Hepatocyte (in vitro differentiated cells): ENCODE data around the gene OBI1. TPM values are rescaled to one million over a fixed set of nuclear protein-coding genes. Genes with fewer than 3 reads are reported as not detected.

ENCODE experiments used
- DNase-seq: peaks from one replicate; pipeline ENCODE4 v3.0.0-alpha.2; 2016; ENCODE audit warnings: low spot score
- H2AFZ ChIP-seq: fragments of 200-600 bp; sonication (generic); 2 replicates; pipeline ENCODE4 v1.6.0; 2016; ENCODE audit warnings: antibody characterized with exemption, mild to moderate bottlenecking
- H3K27ac ChIP-seq: fragments of 200-600 bp; sonication (generic); 2 replicates; pipeline ENCODE4 v1.5.1; 2016; ENCODE audit warnings: mild to moderate bottlenecking
- H3K27me3 ChIP-seq: fragments of 200-600 bp; sonication (generic); 2 replicates; pipeline ENCODE4 v1.6.1; 2016
- H3K36me3 ChIP-seq: fragments of 200-600 bp; sonication (generic); replicated peaks from 2 replicates; pipeline ENCODE4 v1.5.1; 2016; ENCODE audit warnings: low read depth; ENCODE audit not compliant: insufficient read depth
- H3K4me1 ChIP-seq: fragments of 200-600 bp; sonication (generic); 2 replicates; pipeline ENCODE4 v1.5.1; 2016; ENCODE audit warnings: mild to moderate bottlenecking, moderate library complexity; ENCODE audit not compliant: insufficient read depth
- H3K4me2 ChIP-seq: fragments of 200-600 bp; sonication (generic); 2 replicates; pipeline ENCODE4 v1.6.0; 2016
- H3K4me3 ChIP-seq: fragments of 200-600 bp; sonication (generic); 2 replicates; pipeline ENCODE4 v1.5.1; 2016; ENCODE audit warnings: mild to moderate bottlenecking
- H3K79me2 ChIP-seq: fragments of 200-600 bp; sonication (generic); 2 replicates; pipeline ENCODE4 v1.6.0; 2017; ENCODE audit warnings: mild to moderate bottlenecking
- H3K9me2 ChIP-seq: fragments of 200-600 bp; sonication (generic); replicated peaks from 2 replicates; pipeline ENCODE4 v1.6.0; 2017; ENCODE audit warnings: mild to moderate bottlenecking; ENCODE audit not compliant: insufficient read depth
- H3K9me3 ChIP-seq: fragments of 200-600 bp; sonication (generic); 2 replicates; pipeline ENCODE4 v1.5.1; 2016; ENCODE audit warnings: low read depth, mild to moderate bottlenecking
- H4K20me1 ChIP-seq: fragments of 200-600 bp; sonication (generic); 2 replicates; pipeline ENCODE4 v1.6.0; 2016; ENCODE audit warnings: mild to moderate bottlenecking; ENCODE audit not compliant: insufficient read depth, poor library complexity, severe bottlenecking
- CTCF ChIP-seq: fragments of 200-600 bp; sonication (generic); IDR thresholded peaks from 2 replicates; pipeline ENCODE4 v1.5.1; 2016; ENCODE audit warnings: antibody characterized with exemption, mild to moderate bottlenecking; ENCODE audit not compliant: poor library complexity
- EZH2 ChIP-seq: fragments of 200-600 bp; sonication (generic); IDR thresholded peaks from 2 replicates; pipeline ENCODE4 v1.6.1; 2016; ENCODE audit warnings: antibody characterized with exemption, mild to moderate bottlenecking, borderline replicate concordance
- EZH2phosphoT487 ChIP-seq: fragments of 200-600 bp; sonication (generic); IDR thresholded peaks from one replicate; pipeline ENCODE4 v1.6.1; 2018; ENCODE audit warnings: antibody characterized with exemption, mild to moderate bottlenecking, low read depth, moderate library complexity; ENCODE audit not compliant: unreplicated experiment, severe bottlenecking
- WGBS: methylation state at CpG from one replicate; pipeline ENCODE4 v1.1.6; 2016; ENCODE audit warnings: low lambda C conversion rate; ENCODE audit errors: missing lambda C conversion rate; 5-methylcytosine and 5-hydroxymethylcytosine counted together
- polyA plus RNA-seq: library from polyadenylated mRNA; unstranded; fragments of >200 nt; fragmentation: Nextera tagmentation; extraction: Ambion mirVana; gene quantifications from 2 replicates; pipeline ENCODE4 v1.2.1, GENCODE V29; 2016
- total RNA-seq: library from RNA; depleted of rRNA; stranded (reverse); fragments of >200 nt; gene quantifications from 2 replicates; pipeline ENCODE4 v1.2.3, GENCODE V29; 2014

OBI1 gene
- total and polyA plus RNA-seq, 2 experiments from 2014 or later: 5.3 to 17.6 TPM

GRCh38 chr13:78572459-78572858 is 86.5 kb downstream of the OBI1 start:
- no peaks in the 10 kb centered on the region for H3K9me3 ChIP-seq
- no peaks in the 10 kb centered on the region for H3K9me2 ChIP-seq
- no peak overlapping the region for H3K4me2 ChIP-seq
- H2AFZ ChIP-seq: no peak overlapping the region
- H3K4me3 ChIP-seq: no peak overlapping the region
- H3K79me2 ChIP-seq: no peaks in the 10 kb centered on the region
- TF ChIP-seq CTCF (no peak), EZH2 (no peak), EZH2phosphoT487 (no peak)
- no peaks in the 10 kb centered on the region for H4K20me1 ChIP-seq
- no peaks in the 10 kb centered on the region for H3K27me3 ChIP-seq
- no peak overlapping the region for H3K27ac ChIP-seq
- WGBS: 65% methylated on average over 5 of the region's 5 CpGs
- no peak for DNase-seq
- no peaks in the 10 kb centered on the region for H3K36me3 ChIP-seq
- H3K4me1 ChIP-seq: no peaks in the 10 kb centered on the region

- H3K9me3 ChIP-seq: no peaks in the 10 kb centered on the region
- no peak overlapping the region for H3K4me2 ChIP-seq
- 82% methylated on average over 1 of the region's 1 CpG for WGBS
- H3K4me1 ChIP-seq: no peaks in the 10 kb centered on the region
- H4K20me1 ChIP-seq: no peaks in the 10 kb centered on the region
- H3K27ac ChIP-seq: no peak overlapping the region
- no peak for DNase-seq
- TF ChIP-seq EZH2phosphoT487 (no peak), EZH2 (no peak), CTCF (no peak)
- H3K79me2 ChIP-seq: no peaks in the 10 kb centered on the region
- no peak overlapping the region for H3K4me3 ChIP-seq
- H2AFZ ChIP-seq: no peak overlapping the region
- no peaks in the 10 kb centered on the region for H3K36me3 ChIP-seq
- H3K27me3 ChIP-seq: no peaks in the 10 kb centered on the region
- H3K9me2 ChIP-seq: no peaks in the 10 kb centered on the region
Measured at GRCh38 chr13:78569029-78569428, 89.9 kb downstream of the OBI1 start.

- Histone ChIP-seq H3K9me2 (no peaks in the 10 kb centered on the region), H3K9me3 (no peaks in the 10 kb centered on the region), H3K4me3 (no peak overlapping the region), H4K20me1 (no peaks in the 10 kb centered on the region), H3K27me3 (no peaks in the 10 kb centered on the region), H3K4me2 (no peak overlapping the region), H3K36me3 (no peaks in the 10 kb centered on the region), H3K79me2 (no peaks in the 10 kb centered on the region), H2AFZ (no peak overlapping the region), H3K27ac (no peak overlapping the region), H3K4me1 (no peaks in the 10 kb centered on the region)
- DNase-seq: no peak
- TF ChIP-seq CTCF (no peak), EZH2phosphoT487 (no peak), EZH2 (no peak)
- WGBS: 83% methylated on average over 5 of the region's 5 CpGs
Measured at GRCh38 chr13:78566631-78567030, 92.3 kb downstream of the OBI1 start.

Other genes starting within 250 kb of the OBI1 start
- gene POU4F1, start 55.6 kb downstream of the OBI1 start, total RNA-seq: 0.17 and 0.24 TPM in 2 replicates
- 0.16 TPM in 1 of 2 replicates, not detected in the other for gene POU4F1, start 55.6 kb downstream of the OBI1 start, polyA plus RNA-seq